ENCODE measurements around the gene TAS2R40.
"Not testable (repeated sequence)": the region's sequence is repeated elsewhere in the genome, so short reads cannot be mapped to it uniquely, and the experiment has no call there.

TAS2R40 gene

DNA sequence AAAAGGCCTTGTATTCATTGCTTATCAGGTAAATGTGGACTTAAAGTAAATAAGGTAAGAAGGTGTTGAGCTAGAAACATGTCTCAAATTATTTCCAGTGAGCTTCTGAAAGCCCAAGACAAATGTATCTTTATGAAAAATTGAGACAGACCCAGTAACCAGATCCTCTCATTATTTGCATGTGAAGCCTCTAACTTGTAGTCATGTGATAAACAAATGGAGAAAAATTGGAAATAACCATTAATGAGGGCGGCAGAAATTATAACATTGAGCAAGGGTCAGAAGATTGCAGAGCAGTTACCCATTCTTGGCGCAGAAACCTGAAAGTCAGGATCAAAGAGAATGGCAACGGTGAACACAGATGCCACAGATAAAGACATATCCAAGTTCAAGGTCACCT is at the start of gene TAS2R40:
Gene TAS2R40, plus strand, starts transcription at position 301 of the 400 bp plus-strand sequence. Its CDS starts 42 bp downstream, at position 343.
- DNase-seq = no peak

GRCh38 chr7:143172354-143172753 is 49.5 kb upstream of the TAS2R40 start:
- peak; percentile 77 for DNase-seq

- DNase-seq = no peak
Observed at GRCh38 chr7:143176128-143176527, 45.7 kb upstream of the TAS2R40 start.

- DNase-seq = no peak
Observed at GRCh38 chr7:143177374-143178119, 44.3 kb upstream of the TAS2R40 start.

DNA sequence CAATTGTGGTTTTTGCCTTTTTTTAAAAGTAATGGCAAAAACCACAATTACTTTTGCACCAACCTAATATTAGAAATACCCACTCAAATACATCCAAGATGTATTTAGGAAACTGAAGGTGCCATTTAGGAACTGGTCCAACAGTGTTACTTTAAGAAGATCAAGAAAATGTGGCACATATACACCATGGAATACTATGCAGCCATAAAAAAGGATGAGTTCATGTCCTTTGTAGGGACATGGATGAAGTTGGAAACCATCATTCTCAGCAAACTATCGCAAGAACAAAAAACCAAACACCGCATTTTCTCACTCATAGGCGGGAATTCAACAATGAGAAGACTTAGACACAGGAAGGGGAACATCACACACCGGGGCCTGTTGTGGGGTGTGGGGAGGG is 41.1 kb upstream of the TAS2R40 start:
- not testable (repeated sequence) for DNase-seq

DNA sequence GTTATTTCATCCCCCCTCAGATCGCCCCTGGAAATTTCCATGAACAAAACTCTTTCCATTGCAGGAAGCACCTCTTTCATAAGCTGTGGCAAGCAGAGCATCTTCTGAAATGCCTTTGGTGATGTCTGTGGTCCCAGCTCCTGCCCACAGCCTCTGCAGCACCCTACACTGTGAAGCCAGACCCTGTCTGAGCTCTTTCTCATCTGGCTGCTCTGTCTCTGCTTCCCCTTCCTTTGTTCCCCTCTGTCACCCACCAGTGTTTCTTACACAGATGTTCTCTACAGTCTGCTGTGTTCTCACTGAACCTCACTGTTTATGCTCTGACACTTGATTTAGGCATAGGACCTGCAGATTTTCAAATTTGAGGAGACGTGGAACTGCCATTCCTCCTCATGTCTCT is 40.5 kb upstream of the TAS2R40 start:
- DNase-seq = no peak

DNA sequence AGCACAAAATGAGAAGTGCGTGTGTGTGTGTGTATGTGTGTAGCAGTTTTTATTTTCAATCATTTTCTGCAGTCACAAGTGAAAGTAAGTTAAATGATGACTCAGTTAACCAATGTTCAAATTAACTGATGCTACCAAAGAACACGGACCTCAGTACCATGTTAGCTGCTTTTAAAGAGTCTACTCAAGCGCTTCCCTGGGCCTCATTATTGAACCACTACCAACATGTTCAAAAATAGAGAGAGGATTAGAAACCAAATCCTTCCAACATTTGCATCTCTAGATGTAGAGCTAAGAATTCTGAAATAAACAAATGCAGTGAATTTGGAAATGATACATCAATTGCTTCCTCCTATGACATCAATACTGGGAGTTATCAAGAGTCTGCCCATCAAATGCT is 38.8 kb upstream of the TAS2R40 start, which contains the start of gene TAS2R39:
Gene TAS2R39, plus strand, starts transcription at position 396 of the 400 bp plus-strand sequence. Its CDS starts 0 bp downstream, at position 396.
- no peak for DNase-seq

DNA sequence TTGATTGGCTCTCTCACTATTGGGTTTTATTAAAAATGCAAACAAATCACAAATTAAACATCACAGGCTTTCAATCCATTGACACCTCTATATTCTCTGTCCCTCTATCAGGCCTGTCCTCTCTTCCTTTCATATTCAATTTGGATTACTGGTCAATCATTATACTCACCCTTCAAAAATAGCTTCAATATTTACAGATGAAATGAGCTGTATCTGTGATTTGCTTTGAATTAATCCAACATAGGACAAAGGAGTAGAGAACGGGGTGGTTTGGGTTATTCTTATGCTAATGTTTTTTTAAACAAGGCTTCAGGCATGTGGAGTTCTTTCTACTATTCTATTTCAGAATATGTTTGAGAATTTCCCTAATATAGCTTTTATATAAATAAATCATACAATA is 36.3 kb upstream of the TAS2R40 start:
- no peak for DNase-seq

DNA sequence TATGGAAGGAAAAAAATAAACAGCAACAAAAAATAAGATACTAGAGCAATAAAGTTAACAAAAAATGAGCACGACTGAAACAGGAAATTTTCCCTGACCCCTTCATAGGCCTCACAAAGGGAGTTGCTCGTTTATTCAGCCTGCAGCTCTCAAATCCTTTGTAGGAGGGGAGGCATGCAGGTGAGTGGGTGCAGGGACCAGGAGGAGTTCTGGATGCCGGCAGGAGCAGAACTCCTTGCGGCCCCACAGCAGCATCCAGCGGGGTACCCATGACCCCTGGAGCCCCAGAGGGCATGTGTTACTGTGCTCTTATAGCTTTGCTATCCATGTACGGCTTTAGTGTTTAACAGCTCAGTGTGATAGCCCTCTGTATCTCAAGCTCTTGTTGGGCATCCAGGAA is 32.8 kb upstream of the TAS2R40 start:
- DNase-seq = no peak

- no peak for DNase-seq
Observed at GRCh38 chr7:143193880-143194279, 28.0 kb upstream of the TAS2R40 start.

DNA sequence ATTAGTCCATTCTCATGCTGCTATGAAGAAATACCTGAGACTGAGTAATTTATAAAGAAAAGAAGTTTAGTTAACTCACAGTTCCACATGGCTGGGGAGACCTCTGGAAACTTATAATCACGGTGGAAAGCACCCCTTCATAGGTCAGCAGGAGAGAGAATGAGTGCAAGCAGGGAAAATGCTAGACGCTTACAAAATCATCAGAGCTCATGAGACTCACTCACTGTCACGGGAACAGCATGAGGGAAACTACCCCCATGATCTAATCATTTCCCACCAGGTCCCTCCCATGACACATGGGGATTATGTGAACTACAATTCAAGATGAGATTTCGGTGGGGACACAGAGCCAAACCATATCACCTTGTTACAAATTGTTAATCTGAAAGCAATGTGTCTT is 22.8 kb upstream of the TAS2R40 start:
- no peak for DNase-seq

DNA sequence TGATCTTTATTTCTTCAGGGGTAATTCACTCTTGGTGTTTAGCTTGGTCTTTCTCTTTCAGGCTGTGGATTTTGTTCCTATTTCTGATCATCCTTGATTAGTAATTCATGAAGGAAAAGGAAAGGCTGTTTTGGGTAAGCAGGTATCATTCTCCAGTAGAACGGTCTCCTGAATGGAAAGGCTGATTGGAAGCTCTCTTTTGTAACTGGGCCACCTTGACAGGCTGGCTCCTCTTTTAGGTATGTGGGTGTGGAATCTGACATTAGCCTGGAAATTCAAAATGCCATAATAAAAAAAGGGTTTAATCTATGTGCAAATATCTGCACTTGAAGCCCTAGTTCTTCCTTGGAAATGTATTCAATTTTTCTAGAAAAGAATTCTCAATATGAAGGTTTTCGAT is 19.7 kb upstream of the TAS2R40 start:
- no peak for DNase-seq

DNA sequence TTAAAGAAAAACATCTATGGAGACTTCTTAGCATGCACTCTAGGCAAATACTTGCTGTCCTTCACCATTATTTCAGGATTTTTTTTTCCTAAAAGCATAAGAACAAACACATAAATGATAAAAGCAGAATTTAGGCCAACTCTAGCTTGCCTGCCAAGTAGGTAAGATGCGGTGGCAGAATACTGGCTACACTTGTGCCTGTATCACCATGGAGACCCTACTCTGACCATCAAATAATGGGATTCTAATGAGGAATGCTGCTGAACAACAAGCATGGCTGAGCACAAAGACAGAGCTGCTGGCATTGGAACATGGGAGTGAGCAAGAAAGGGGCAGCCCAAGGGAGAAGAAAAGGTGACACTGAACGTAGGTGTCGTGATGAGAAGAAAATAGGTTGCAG is 18.5 kb upstream of the TAS2R40 start:
- DNase-seq = no peak

DNA sequence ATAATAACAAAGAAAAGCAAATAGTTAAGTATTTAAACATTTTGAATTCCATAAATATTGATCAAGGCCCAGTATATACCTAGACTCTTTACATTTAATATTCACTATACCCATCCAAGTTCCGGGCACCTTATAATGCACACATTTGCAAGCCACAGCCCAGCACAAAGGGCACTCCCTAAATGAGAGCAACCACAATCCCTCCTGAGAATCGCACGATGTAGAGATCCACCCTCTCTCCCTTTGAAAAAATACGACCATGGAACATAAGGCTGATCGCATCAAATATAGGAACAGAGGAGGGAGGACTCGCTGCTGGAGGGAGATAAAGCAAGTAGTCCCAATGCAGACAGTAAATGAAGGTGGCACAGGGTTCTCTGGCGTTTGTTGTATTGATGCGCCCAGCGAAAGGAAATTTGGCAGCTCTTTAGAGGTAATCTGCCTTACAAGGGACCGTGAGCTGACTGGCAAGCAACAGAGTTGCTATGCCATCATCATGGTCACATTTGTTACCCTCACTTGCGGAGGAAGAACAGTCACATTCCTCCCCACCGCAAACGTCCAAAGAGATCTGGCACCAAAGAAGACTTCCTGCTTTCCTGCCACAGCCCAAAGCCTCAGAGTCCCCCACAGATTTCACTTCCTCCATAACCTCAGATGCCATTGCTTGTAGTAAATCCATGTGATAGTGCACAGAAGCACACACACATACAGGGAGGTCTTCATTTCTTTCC is 16.1 kb upstream of the TAS2R40 start:
- no peak for DNase-seq

GRCh38 chr7:143210541-143210940 is 11.3 kb upstream of the TAS2R40 start:
- no peak for DNase-seq

- DNase-seq = not testable (repeated sequence)
Observed at GRCh38 chr7:143213478-143213877, 8.4 kb upstream of the TAS2R40 start.

- peak; percentile 81 for DNase-seq
Observed at GRCh38 chr7:143214789-143215679, 6.8 kb upstream of the TAS2R40 start.

GRCh38 chr7:143216151-143216550 is 5.7 kb upstream of the TAS2R40 start:
- DNase-seq = no peak

DNA sequence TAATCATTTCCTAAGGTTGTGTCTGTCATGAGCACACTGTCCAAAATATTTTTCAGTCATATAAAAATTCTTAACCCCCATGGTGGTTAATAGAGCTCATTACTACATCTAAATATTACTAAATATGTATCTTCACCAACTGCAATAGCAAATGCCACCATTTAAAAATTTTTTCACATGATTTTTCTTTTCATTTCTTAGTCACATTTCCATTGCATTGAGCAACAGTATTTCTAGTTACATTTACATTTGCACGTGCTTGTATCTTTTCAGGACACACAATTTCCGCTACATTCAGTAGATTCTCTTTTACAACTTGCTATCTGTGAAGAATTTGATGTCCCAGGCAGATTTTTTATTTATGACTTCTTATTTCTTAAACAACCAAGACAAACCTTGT is 5.2 kb upstream of the TAS2R40 start:
- no peak for DNase-seq

- DNase-seq = no peak
Observed at GRCh38 chr7:143217806-143218205, 4.0 kb upstream of the TAS2R40 start.

DNA sequence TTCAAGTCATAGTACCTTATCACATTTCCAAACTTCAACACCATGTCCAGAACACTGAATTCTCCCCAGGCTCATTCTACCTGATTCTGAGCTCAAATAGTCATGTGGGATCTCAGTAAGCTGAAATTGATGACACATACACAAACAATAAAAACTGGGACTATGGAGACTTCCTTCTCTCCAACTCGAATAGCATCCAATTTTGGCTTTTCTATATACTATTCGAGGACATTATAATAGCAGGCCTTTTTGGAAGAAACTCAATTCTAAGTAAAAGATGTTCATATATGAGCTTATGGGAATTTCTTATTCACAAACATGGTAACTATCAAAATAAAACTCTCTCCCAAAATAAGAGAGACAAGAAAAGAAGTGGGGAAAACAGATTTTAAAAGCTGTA is 551 bp upstream of the TAS2R40 start:
- no peak for DNase-seq

- no peak for DNase-seq
Observed at GRCh38 chr7:143222782-143223181, 945 bp downstream of the TAS2R40 start.

GRCh38 chr7:143223784-143224183 is 1.9 kb downstream of the TAS2R40 start:
- DNase-seq = no peak
